Activated naive CD8-positive, alpha-beta T cell treated with anti-CD3 and anti-CD28 coated beads, Interleukin-2, amount 10 ng/mL, durations not matched to agents 7 days and 5 days (primary cell): ENCODE results near the gene RPTN. TPM values are rescaled to one million over a fixed set of nuclear protein-coding genes. Genes with fewer than 3 reads are reported as not detected.

ENCODE experiments used
- ATAC-seq: fragments of 150-1000 bp; cut with Tn5 transposase; one replicate; pipeline ENCODE4 v1.10.0; 2021; ENCODE audit warnings: low read depth, moderate library complexity
- POLR2A ChIA-PET: fragments of 350-600 bp; sonication (Branson Sonifier 250); formaldehyde crosslinking; loops from one replicate; lab custom pipeline; 2021; ENCODE audit warnings: antibody characterized with exemption; lab: Charles Lee
- DNase-seq: peaks from one replicate; pipeline ENCODE4 v3.0.0; 2021
- H3K27ac Mint-ChIP-seq: one replicate; pipeline ENCODE4 v1.8.0; 2022; ENCODE audit warnings: mild to moderate bottlenecking, mixed read lengths
- H3K27me3 Mint-ChIP-seq: one replicate; pipeline ENCODE4 v1.8.0; 2022; ENCODE audit warnings: mild to moderate bottlenecking, moderate library complexity, mixed read lengths
- H3K36me3 Mint-ChIP-seq: one replicate; pipeline ENCODE4 v1.8.0; 2021; ENCODE audit warnings: mild to moderate bottlenecking, mixed read lengths
- H3K4me1 Mint-ChIP-seq: one replicate; pipeline ENCODE4 v1.8.0; 2021; ENCODE audit warnings: mixed read lengths
- H3K4me3 Mint-ChIP-seq: one replicate; pipeline ENCODE4 v1.8.0; 2022; ENCODE audit warnings: mild to moderate bottlenecking, moderate library complexity, mixed read lengths
- H3K9me3 Mint-ChIP-seq: one replicate; pipeline ENCODE4 v1.8.0; 2021; ENCODE audit warnings: mixed read lengths
- total RNA-seq, 2 experiments: library from RNA; stranded (reverse); gene quantifications; one replicate each; pipeline ENCODE4 v1.2.3, GENCODE V29; 2021

Gene RPTN
- total RNA-seq, 2 experiments from 2014 or later: not detected

- Mint-ChIP-seq H3K27ac (no peak overlapping the region), H3K27me3 (peaks cover 7% of the 10 kb centered on the region), H3K9me3 (peaks cover 1% of the 10 kb centered on the region), H3K4me3 (no peak overlapping the region), H3K36me3 (no peaks in the 10 kb centered on the region), H3K4me1 (no peaks in the 10 kb centered on the region)
- no peak for ATAC-seq
- no peak for DNase-seq
- POLR2A ChIA-PET: no interaction called here
Measured at GRCh38 chr1:152179566-152179965, 20.5 kb upstream of the RPTN start.

- peaks cover 2% of the 10 kb centered on the region for H3K36me3 Mint-ChIP-seq
- peaks cover 11% of the 10 kb centered on the region for H3K4me1 Mint-ChIP-seq
- H3K27ac Mint-ChIP-seq: no peak overlapping the region
- POLR2A ChIA-PET: no interaction called here
- H3K9me3 Mint-ChIP-seq: peaks cover 2% of the 10 kb centered on the region
- no peak overlapping the region for H3K4me3 Mint-ChIP-seq
- DNase-seq (no peak), ATAC-seq (no peak)
- H3K27me3 Mint-ChIP-seq: peaks cover 2% of the 10 kb centered on the region
Measured at GRCh38 chr1:152170287-152170905, 11.4 kb upstream of the RPTN start.

GRCh38 chr1:152169366-152170025, 10.5 kb upstream of the RPTN start:
- Mint-ChIP-seq H3K27ac (no peak overlapping the region), H3K36me3 (peaks cover 2% of the 10 kb centered on the region), H3K27me3 (peaks cover 2% of the 10 kb centered on the region), H3K4me3 (no peak overlapping the region), H3K9me3 (peaks cover 2% of the 10 kb centered on the region), H3K4me1 (peaks cover 11% of the 10 kb centered on the region)
- POLR2A ChIA-PET: no interaction called here
- ATAC-seq: no peak
- no peak for DNase-seq

GRCh38 chr1:152168535-152168868, 9.5 kb upstream of the RPTN start:
- ATAC-seq: no peak
- peaks cover 2% of the 10 kb centered on the region for H3K27me3 Mint-ChIP-seq

GRCh38 chr1:152167835-152168534, 9.0 kb upstream of the RPTN start:
- no peak overlapping the region for H3K4me3 Mint-ChIP-seq
- ATAC-seq (no peak), DNase-seq (no peak)

More at GRCh38 chr1:152168535-152168868, 9.5 kb upstream of the RPTN start:
- DNase-seq: no peak
- Mint-ChIP-seq H3K4me3 (no peak overlapping the region), H3K36me3 (peaks cover 2% of the 10 kb centered on the region), H3K27ac (no peak overlapping the region), H3K9me3 (peaks cover 2% of the 10 kb centered on the region), H3K4me1 (peaks cover 11% of the 10 kb centered on the region)
- POLR2A ChIA-PET: no interaction called here

GRCh38 chr1:152166966-152167365, 7.9 kb upstream of the RPTN start:
- Mint-ChIP-seq H3K4me3 (no peak overlapping the region), H3K4me1 (peaks cover 11% of the 10 kb centered on the region), H3K27ac (no peak overlapping the region), H3K27me3 (peaks cover 4% of the 10 kb centered on the region), H3K36me3 (peaks cover 2% of the 10 kb centered on the region), H3K9me3 (peaks cover 2% of the 10 kb centered on the region)
- POLR2A ChIA-PET: interaction anchor here (0.7 kb wide), 1 partner anchor 1129 kb away, joined by 4 read pairs; no protein-coding TSS in a partner anchor
- ATAC-seq (no peak), DNase-seq (no peak)

More at GRCh38 chr1:152167835-152168534, 9.0 kb upstream of the RPTN start:
- Mint-ChIP-seq H3K4me1 (peaks cover 11% of the 10 kb centered on the region), H3K9me3 (peaks cover 2% of the 10 kb centered on the region), H3K27me3 (peaks cover 2% of the 10 kb centered on the region), H3K27ac (no peak overlapping the region), H3K36me3 (peaks cover 2% of the 10 kb centered on the region)
- POLR2A ChIA-PET: no interaction called here

- peak overlapping the region; percentile 2 for H3K27ac Mint-ChIP-seq
- DNase-seq (no peak), ATAC-seq (no peak)
Measured at GRCh38 chr1:152165286-152166077, 6.5 kb upstream of the RPTN start.

GRCh38 chr1:152164517-152165136, 5.6 kb upstream of the RPTN start:
- Mint-ChIP-seq H3K4me1 (peaks cover 11% of the 10 kb centered on the region), H3K27me3 (peaks cover 7% of the 10 kb centered on the region), H3K9me3 (peaks cover 2% of the 10 kb centered on the region), H3K27ac (no peak overlapping the region), H3K36me3 (peaks cover 2% of the 10 kb centered on the region), H3K4me3 (no peak overlapping the region)
- ATAC-seq (no peak), DNase-seq (no peak)
- POLR2A ChIA-PET: no interaction called here

More at GRCh38 chr1:152165286-152166077, 6.5 kb upstream of the RPTN start:
- Mint-ChIP-seq H3K27me3 (peaks cover 7% of the 10 kb centered on the region), H3K9me3 (peaks cover 2% of the 10 kb centered on the region), H3K36me3 (peaks cover 2% of the 10 kb centered on the region), H3K4me3 (no peak overlapping the region), H3K4me1 (peaks cover 11% of the 10 kb centered on the region)
- POLR2A ChIA-PET: no interaction called here

GRCh38 chr1:152162792-152163463, 3.9 kb upstream of the RPTN start:
- Mint-ChIP-seq H3K4me1 (peaks cover 11% of the 10 kb centered on the region), H3K27me3 (peaks cover 7% of the 10 kb centered on the region), H3K9me3 (peaks cover 2% of the 10 kb centered on the region), H3K4me3 (no peak overlapping the region), H3K27ac (no peak overlapping the region), H3K36me3 (peaks cover 2% of the 10 kb centered on the region)
- no peak for ATAC-seq
- no peak for DNase-seq
- POLR2A ChIA-PET: interaction anchor here (1.0 kb wide), 1 partner anchor 59 kb away, joined by 3 read pairs; no protein-coding TSS in a partner anchor

- POLR2A ChIA-PET: no interaction called here
- DNase-seq (no peak), ATAC-seq (no peak)
- H3K36me3 Mint-ChIP-seq: peaks cover 1% of the 10 kb centered on the region
- peaks cover 7% of the 10 kb centered on the region for H3K27me3 Mint-ChIP-seq
- H3K9me3 Mint-ChIP-seq: peaks cover 2% of the 10 kb centered on the region
- H3K4me3 Mint-ChIP-seq: no peak overlapping the region
- H3K27ac Mint-ChIP-seq: no peak overlapping the region
- H3K4me1 Mint-ChIP-seq: peaks cover 2% of the 10 kb centered on the region
Measured at GRCh38 chr1:152160576-152160975, 1.5 kb upstream of the RPTN start.

- Mint-ChIP-seq H3K4me1 (peaks cover 4% of the 10 kb centered on the region), H3K4me3 (no peak overlapping the region), H3K27ac (no peak overlapping the region), H3K27me3 (peaks cover 15% of the 10 kb centered on the region), H3K9me3 (peaks cover 3% of the 10 kb centered on the region), H3K36me3 (no peaks in the 10 kb centered on the region)
- DNase-seq (no peak), ATAC-seq (no peak)
- POLR2A ChIA-PET: no interaction called here
Measured at GRCh38 chr1:152153996-152154395, 5.0 kb downstream of the RPTN start.

- Mint-ChIP-seq H3K4me1 (peaks cover 4% of the 10 kb centered on the region), H3K36me3 (no peaks in the 10 kb centered on the region), H3K27ac (no peak overlapping the region), H3K27me3 (peaks cover 15% of the 10 kb centered on the region), H3K9me3 (peaks cover 14% of the 10 kb centered on the region), H3K4me3 (no peak overlapping the region)
- DNase-seq (no peak), ATAC-seq (no peak)
- POLR2A ChIA-PET: no interaction called here
Measured at GRCh38 chr1:152151646-152152045, 7.4 kb downstream of the RPTN start.
